Measurements from ENCODE around the gene NCKAP5.

The NCKAP5 gene

GRCh38 chr2:133371286-133371685 lies 197.0 kb downstream of the NCKAP5 start:
- no peak for DNase-seq

DNA sequence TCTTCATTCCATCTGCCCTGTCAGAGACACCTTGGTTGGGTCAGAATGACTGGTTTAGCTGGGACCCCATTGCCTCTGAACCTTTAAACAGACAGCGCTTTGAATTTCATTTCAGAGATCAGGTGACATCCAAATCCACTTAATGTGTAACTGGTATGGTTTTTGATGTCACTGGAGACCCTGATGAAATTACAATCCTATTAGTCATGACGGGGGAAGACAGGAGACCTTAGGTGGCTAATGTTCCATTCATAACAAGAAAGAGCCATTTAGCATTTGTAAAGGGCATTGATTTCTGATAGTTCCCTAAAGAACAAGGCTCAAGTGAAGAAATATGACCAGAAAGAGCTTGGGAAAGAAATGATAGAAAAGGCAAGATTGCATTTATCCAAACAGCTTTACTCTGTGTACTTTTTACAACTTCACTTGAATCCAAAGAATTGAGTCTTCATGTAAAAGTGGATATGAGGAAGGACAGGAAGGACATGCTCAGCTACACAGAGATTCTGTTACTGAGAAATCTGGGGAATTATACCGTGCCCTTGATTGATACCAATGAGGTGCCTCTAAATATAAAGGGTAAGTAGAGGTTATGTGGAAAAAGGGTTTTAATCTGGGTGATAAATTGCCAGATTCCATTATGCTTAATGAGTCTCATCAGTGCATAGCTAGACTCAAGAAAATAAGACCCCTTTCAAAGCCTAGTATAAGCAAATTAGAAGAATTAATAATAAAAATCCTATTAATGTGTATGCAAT lies 198.2 kb downstream of the NCKAP5 start:
- DNase-seq = no peak

GRCh38 chr2:133365117-133365516 lies 203.1 kb downstream of the NCKAP5 start:
- no peak for DNase-seq

GRCh38 chr2:133364636-133365035 lies 203.6 kb downstream of the NCKAP5 start:
- no peak for DNase-seq

- no peak for DNase-seq
Measured at GRCh38 chr2:133363884-133364283, 204.4 kb downstream of the NCKAP5 start.

DNA sequence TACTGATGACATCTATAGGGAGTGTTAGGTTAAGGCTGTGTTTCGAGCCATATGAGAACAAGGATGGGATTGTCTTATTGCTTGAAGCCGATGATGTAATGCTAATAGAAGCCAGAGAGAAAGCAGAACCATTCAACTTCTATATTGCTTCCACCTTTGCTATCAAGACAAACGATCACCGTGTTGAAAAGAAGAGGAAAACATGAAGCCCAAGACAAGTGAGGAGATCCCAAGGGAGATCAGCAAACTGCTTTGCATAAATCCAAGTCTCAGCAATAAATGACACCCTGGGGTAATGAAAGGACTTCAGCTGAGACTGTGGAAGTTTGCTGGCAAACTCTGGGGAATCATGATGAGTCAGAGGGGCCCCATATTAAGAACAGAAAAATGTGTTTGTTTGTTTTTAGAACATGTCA lies 206.2 kb downstream of the NCKAP5 start:
- DNase-seq = no peak

- no peak for DNase-seq
Measured at GRCh38 chr2:133360882-133361281, 207.4 kb downstream of the NCKAP5 start.

- DNase-seq = no peak
Measured at GRCh38 chr2:133360190-133360589, 208.1 kb downstream of the NCKAP5 start.

DNA sequence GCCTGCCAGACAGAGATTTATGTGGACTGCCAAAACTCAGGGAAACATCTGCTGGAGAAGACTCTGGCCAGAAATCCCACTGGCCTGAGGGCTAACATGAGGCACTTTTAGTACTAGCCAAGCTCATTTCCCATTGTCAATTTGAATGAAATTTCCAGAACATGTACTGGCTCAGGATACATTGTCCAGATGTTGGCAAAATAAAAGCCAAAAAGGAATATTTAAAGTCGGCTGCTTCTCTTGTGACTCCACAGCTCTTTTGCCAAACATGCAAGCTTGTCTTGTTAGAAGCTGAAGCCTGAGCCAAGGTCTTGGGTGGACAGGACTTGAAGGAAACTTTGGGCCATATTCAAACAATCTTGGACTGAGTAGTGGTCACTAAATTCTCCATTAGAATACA lies 215.5 kb downstream of the NCKAP5 start:
- DNase-seq = no peak

GRCh38 chr2:133346654-133347053 lies 221.6 kb downstream of the NCKAP5 start:
- DNase-seq = no peak

- DNase-seq = no peak
Measured at GRCh38 chr2:133345638-133346037, 222.6 kb downstream of the NCKAP5 start.

- no peak for DNase-seq
Measured at GRCh38 chr2:133344849-133345248, 223.4 kb downstream of the NCKAP5 start.

GRCh38 chr2:133343018-133343352 lies 225.3 kb downstream of the NCKAP5 start:
- no peak for DNase-seq

- no peak for DNase-seq
Measured at GRCh38 chr2:133342286-133343017, 225.8 kb downstream of the NCKAP5 start.

- DNase-seq = no peak
Measured at GRCh38 chr2:133341575-133341974, 226.7 kb downstream of the NCKAP5 start.

GRCh38 chr2:133338224-133338623 lies 230.0 kb downstream of the NCKAP5 start:
- no peak for DNase-seq

DNA sequence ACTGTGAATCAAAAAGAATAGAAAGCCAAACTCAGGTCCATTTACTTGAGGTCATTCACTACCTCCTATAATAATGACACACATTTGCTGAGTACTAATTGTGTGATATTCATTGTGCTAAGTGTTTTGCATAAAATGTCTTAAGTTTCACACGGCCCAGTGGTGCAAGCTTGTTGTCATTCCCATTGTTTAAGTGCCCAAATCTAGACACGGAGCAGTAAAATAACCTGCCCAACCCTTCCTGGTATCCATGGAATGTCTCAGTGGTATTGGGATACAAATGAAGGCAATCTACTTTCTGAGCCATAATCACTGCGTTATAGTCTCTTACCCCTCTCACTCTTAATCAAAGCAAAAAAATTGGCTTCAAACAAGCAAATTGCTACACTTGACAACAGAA lies 233.3 kb downstream of the NCKAP5 start:
- DNase-seq = no peak

- DNase-seq = no peak
Measured at GRCh38 chr2:133333181-133333580, 235.1 kb downstream of the NCKAP5 start.

- DNase-seq = no peak
Measured at GRCh38 chr2:133331436-133331835, 236.8 kb downstream of the NCKAP5 start.

- DNase-seq = no peak
Measured at GRCh38 chr2:133326652-133327397, 241.4 kb downstream of the NCKAP5 start.

DNA sequence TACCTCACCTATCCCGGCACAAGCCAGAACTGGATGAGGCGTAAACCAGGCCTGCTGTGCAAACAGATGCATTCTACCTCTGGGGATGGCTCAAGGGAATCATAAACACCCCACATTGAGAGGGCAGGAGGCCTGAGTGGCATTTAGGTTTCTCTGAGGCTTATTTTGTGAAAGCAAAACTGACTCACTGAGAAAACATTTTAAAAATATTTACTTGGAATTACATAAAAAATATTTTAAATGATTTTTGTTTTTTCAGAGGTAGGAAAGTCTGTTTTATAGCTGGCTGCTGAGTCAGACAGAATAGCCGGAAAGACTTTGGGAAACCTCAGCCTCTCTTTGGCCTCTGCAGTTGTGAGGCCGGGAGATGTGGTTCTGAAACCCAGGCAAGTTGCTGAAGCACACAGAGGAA lies 244.1 kb downstream of the NCKAP5 start:
- DNase-seq = no peak

- DNase-seq = no peak
Measured at GRCh38 chr2:133322909-133323308, 245.4 kb downstream of the NCKAP5 start.

GRCh38 chr2:133317178-133317577 lies 251.1 kb downstream of the NCKAP5 start:
- no peak for DNase-seq

DNA sequence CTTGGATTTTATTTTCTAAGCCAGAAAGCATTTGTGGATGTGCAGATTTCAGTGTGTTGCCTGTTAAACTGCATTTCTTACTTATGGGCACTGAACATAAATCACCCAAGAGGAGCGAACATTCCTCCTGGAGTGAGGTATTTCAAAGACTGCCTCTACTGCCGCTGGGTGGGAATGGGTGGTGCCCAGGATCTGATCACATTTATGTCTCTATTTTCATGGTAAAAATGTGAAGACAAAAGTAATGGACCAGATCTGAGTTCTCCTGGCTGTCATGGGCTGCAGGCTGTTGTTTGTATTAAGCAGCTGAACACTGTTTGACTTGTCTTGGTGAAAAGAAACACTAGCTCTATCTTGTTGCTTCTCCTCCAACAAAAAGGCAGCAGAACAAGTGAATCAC lies 251.7 kb downstream of the NCKAP5 start:
- no peak for DNase-seq

Data from hematopoietic multipotent progenitor cell treated with erythropoietin and hydrocortisone succinate and interleukin-3 and kit ligand, for 6 days (in vitro differentiated cells).